GM18519 (cell line): ENCODE measurements around the gene INMT.

Experiments
- ATAC-seq: cut with Tn5 transposase; IDR thresholded peaks from one replicate; pipeline ENCODE4 v1.9.1; 2021; ENCODE audit warnings: mild to moderate bottlenecking, moderate library complexity; ENCODE audit not compliant: unreplicated experiment, low FRiP score

The INMT gene

DNA sequence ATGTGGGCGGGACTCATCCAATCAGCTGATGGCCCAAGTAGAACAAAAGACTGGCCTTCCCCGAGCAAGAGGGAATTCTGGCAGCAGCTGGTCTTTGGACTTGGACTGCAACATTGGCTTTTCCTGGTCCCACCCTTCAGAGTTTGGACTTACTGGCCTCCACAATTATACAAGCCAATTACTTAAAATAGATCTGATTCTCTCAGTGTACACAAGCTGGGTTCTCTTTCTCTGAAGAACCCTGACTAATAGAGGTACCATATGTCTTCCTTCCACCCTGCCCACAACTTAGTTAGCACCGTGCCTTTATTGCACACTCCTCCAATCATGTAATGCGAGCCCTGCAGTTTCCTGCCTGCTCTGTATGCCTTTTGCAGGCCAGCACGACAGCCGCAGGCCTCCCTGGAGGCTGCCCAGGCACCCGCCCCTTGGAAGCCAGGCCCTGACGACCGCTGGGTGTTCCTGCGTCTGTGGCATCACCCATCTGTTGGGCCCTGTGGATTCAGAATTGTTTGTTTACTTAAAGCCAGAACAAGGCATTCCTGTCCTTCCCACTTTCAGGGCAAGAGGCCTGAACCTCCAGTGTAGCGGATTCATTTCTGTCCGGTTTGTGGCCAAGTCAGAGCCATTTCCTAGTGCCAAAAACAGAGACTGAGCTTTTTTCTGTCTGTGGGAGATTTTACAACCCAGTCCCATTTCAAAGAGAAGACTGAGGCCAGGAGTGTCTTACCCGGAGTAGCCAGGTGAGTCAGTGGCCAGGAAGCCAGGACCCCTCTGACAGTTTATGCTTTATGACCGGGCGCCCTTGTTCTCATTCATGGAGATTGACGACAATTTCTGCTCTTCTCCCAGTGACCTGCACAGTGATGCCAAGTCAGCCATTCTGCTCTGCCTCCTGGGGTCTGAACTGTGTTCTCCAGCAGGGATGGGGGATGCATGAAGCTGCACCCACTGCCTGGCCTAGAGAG is 968 bp upstream of the INMT start:
- no peak for ATAC-seq

GRCh38 chr7:30752484-30752883 is 549 bp downstream of the INMT start:
- ATAC-seq: no peak

DNA sequence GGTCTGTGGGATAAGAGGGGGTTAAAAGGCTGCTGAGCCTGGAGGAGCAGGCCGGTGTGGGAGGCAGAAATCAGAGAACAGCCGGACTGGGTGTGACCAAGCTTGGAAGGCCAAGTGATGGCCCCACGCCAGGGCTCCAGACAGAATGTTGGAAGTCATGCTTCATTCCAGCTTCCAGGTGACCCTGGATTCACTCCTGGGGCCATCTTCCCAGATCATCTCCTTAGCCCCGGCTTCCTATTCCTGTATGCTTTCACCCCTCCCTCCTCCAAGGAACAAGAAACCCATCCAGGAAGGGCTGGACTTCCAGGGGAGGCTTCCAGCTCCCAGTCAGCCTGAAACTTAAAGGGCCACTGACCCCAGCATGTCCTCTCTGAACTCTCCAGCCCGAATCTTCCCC is 1.0 kb downstream of the INMT start:
- no peak for ATAC-seq

- ATAC-seq: no peak
Measured at GRCh38 chr7:30754315-30754877, 2.5 kb downstream of the INMT start.

- no peak for ATAC-seq
Measured at GRCh38 chr7:30755384-30756154, 3.6 kb downstream of the INMT start.

DNA sequence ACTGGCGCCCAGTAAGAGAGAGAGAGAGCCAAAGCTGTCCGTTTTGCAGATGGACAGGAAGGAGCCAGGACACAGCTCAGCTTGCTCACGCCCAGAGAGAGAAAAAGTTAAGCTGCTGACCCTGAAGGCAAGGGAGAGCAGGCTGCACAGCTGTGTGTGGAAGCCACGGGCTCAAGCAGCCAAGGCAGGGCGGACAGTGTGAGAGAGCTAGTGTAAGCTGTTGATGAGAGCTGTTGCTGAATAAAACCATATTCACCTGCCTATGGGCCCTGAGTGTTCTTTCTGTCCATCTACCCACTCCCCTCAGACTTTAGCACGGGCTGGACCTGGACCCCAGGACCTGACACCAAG is 5.4 kb downstream of the INMT start:
- ATAC-seq: no peak

- ATAC-seq: no peak
Measured at GRCh38 chr7:30760514-30761213, 8.7 kb downstream of the INMT start.

DNA sequence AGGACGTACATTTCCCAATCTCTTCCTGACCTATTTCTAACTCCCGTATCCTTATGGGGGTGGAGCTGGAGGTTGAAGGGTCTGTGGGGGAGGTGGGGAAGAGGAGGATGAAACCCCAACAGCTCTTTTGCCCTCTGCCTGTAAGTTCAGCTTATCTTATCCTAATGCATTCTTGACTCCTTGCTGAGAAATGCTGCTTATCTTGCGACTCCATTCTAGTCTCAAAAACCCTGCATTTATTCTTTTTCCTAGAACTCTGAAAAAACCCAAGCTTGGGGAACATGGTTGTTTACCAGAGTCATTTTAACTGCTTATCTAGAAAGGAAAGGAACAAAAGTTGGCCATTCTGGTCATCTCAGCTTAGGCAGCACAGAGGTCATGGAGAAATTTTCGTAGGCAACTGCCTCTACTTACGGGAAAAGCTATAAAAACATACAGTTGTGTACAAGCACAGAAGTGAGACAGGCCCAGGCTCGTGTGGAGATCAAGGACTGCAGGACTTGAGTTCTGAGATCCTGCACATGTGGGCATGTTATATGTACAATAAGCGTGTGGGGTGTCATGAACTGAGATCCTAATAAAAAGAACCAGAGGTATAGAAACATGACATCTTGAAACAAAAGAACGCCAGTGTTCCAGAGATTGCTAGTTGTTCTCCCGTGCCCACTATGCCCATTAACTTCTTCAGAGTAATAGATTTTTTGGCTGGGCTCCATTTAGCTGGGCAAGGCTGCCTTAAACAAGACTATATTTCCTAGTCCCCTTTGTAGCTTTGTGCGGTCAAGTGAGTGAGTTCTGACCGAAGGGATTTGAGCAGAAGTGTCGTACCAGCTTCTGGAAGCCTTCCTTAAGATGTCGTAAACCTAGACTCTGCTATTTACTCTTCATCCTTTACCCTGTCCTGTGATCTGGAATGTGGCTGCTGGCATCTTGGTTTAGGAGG is 9.6 kb downstream of the INMT start:
- ATAC-seq: no peak

DNA sequence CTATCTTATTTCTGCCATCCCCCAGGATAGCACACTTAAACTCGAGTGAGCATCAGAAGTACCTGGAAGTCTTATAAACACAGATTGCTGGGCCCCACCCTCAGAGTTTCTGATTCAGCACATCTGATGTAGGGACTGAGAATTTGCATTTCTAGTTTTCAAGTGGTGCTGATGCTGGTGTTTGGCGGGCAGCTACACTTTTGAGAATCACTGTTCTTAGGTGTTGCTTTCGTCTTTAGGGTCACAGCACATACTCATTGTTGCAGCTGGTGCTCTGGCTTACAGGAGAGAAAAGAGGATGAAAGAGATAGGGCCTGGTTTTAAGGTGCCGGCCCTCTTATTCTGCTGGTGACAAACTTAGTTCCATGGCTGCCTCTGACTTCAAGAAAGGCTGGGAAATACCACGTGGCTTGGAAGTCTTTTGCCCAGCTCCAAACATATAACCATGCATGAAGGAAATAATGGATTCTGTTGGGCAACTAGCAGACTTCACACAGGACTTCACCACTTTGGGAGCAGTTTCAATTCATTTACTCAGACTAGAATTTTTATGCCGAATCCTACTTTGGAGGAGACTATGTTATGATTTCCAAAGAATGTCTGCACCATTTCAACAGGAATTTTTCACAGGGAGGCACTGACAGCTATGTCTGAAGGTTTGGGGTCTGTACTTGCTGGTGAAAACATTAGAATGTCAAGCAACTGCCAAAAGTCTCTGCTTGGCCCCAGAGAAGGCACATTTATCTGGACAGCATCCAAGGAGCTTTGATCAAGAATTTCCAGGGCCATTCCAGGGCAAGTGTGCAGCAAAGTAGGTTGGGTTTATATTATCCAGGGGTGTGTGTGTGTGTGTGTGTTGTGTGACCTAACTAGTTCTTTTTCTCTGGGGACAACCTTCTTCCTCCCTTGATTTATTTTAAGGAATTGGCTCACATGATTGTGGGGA is 12.4 kb downstream of the INMT start:
- ATAC-seq: peak; percentile 95

- ATAC-seq: no peak
Measured at GRCh38 chr7:30765408-30765807, 13.5 kb downstream of the INMT start.

GRCh38 chr7:30770845-30771173 is 18.9 kb downstream of the INMT start:
- no peak for ATAC-seq

DNA sequence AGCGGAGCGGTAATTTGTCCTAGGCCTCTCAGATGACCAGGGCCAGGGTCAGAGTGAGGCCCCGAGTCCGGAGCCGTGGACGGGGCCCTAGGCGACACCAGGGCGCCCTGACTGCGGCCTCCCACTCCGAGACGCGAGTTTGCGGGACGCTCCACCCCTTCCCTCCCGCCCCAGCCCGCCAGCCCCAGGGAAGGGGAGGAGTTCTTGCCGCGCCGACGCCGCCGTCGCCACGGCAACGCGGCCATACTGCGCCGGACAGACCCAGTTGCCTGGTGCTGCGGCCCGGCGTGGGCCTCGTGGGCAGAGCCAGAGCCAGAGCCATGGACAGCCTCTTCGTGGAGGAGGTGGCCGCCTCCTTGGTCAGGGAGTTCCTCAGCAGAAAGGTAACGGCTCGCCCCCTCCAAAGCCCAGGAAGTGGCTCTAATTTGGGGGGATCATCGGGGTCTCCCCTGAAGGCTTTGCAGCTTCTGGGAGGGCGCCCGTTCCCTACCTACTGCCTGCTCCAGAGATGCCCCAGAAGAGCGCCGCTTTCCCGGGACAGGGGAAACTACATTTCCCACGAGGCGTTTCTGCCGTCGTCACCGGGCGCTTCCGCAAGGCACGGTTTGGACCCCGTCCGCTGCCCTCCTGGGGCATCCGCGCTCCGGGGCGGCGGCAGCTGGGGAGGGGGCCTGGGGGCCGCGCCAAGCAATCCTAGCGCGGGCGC is 19.4 kb downstream of the INMT start, which contains the start of gene MINDY4:
Gene MINDY4 (plus strand): TSS at position 244 of the 706 bp plus-strand sequence. CDS start 77 bp downstream, at position 321.
- peak; percentile 73 for ATAC-seq

- no peak for ATAC-seq
Measured at GRCh38 chr7:30771880-30772425, 20.0 kb downstream of the INMT start.

DNA sequence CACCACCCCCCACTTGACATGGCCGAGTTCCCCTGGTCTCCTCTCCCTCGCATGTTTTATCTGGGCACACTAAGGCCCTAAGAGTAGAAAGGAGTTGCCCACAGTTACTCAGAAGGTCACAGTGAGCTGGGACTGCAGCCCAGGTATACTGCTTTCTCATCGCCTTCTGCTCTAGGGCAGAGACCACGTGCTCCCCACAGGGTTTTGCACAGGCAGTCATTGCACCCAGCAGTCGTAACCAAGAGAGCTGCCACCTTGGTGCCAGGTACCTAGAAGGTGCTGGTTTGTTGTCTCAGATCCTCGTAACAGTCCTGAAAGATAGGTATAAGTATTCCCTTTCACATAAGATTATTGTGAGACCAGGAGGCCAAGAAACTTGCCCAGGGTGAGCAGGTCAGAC is 21.0 kb downstream of the INMT start:
- ATAC-seq: no peak

DNA sequence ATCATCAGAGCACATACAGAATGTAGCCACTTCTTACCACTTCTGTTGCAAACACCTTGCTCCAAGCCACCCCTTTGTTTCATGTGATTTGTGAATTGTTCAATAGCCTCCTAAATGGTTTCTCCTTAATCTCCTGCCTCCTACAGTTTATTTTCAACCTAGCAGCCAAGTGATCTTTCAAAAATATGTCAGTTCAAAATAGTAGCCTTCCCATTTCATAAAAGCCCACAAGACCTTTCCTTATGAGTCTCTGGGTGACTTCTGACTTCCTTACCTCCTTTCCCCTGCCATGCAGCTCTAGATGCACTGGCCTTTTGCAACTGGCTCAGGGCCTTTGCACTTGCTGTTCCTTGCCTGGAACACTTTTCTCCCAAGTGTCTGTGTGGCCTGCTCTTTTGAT is 24.1 kb downstream of the INMT start:
- no peak for ATAC-seq

DNA sequence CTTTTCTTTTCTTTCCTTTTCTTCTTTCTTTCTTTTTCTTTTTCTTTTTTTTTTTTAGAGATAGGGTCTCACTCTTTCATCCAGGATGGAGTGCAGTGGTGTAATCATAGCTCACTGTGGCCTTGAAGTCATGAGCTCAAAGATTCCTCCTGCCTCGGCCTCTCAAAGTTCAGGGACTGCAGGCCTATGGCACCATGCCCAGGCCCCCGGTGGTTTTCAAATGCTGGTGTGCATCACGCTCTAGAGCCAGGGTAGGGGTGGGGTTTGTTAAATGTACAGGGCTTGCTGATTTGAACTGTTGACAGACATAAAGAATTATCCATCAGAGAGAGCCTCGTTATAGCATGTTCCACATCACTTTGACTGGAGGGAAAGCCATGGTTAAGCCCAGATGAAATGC is 25.0 kb downstream of the INMT start:
- ATAC-seq: no peak

GRCh38 chr7:30778255-30779025 is 26.5 kb downstream of the INMT start:
- no peak for ATAC-seq
